ENCODE results near the gene MARCKSL1.

DNA sequence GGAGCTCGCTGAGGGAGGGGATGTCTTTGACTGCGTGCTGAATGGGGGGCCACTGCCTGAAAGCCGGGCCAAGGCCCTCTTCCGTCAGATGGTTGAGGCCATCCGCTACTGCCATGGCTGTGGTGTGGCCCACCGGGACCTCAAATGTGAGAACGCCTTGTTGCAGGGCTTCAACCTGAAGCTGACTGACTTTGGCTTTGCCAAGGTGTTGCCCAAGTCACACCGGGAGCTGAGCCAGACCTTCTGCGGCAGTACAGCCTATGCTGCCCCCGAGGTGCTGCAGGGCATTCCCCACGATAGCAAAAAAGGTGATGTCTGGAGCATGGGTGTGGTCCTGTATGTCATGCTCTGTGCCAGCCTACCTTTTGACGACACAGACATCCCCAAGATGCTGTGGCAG is 27.7 kb upstream of the MARCKSL1 start:
- TF ChIP-seq POLR2A (IDR thresholded peaks at IDR 0.05) = no peak
- TF ChIP-seq, protein P1, sequence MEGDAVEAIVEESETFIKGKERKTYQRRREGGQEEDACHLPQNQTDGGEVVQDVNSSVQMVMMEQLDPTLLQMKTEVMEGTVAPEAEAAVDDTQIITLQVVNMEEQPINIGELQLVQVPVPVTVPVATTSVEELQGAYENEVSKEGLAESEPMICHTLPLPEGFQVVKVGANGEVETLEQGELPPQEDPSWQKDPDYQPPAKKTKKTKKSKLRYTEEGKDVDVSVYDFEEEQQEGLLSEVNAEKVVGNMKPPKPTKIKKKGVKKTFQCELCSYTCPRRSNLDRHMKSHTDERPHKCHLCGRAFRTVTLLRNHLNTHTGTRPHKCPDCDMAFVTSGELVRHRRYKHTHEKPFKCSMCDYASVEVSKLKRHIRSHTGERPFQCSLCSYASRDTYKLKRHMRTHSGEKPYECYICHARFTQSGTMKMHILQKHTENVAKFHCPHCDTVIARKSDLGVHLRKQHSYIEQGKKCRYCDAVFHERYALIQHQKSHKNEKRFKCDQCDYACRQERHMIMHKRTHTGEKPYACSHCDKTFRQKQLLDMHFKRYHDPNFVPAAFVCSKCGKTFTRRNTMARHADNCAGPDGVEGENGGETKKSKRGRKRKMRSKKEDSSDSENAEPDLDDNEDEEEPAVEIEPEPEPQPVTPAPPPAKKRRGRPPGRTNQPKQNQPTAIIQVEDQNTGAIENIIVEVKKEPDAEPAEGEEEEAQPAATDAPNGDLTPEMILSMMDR (IDR thresholded peaks at IDR 0.05) = no peak
